IPS-11a (cell line): ENCODE data around the gene KRTAP5-11.
A peak's percentile ranks its signal among the peaks of the same experiment; 100 is the strongest.
"Not testable (repeated sequence)": the region's sequence is repeated elsewhere in the genome, so short reads cannot be mapped to it uniquely, and the experiment has no call there.

ENCODE experiments used
- H3K4me3 ChIP-seq: one replicate; pipeline ENCODE4 v1.5.1; 2013; ENCODE audit warnings: low read depth, low read length, control low read depth

The KRTAP5-11 gene

GRCh38 chr11:71582309-71582895 lies at the start of gene KRTAP5-11:
Gene KRTAP5-11, minus strand, starts transcription at chr11:71582875. Its CDS starts 38 bp downstream, at chr11:71582837.
- no peak within 1 kb of the TSS for H3K4me3 ChIP-seq

GRCh38 chr11:71631551-71631950 lies 48.9 kb upstream of the KRTAP5-11 start:
- not testable (repeated sequence) for H3K4me3 ChIP-seq

GRCh38 chr11:71630071-71630470 lies 47.4 kb upstream of the KRTAP5-11 start:
- H3K4me3 ChIP-seq: not testable (repeated sequence)

- H3K4me3 ChIP-seq: not testable (repeated sequence)
Observed at GRCh38 chr11:71628943-71629342, 46.3 kb upstream of the KRTAP5-11 start.

- not testable (repeated sequence) for H3K4me3 ChIP-seq
Observed at GRCh38 chr11:71623226-71623625, 40.6 kb upstream of the KRTAP5-11 start.

- not testable (repeated sequence) for H3K4me3 ChIP-seq
Observed at GRCh38 chr11:71622561-71622960, 39.9 kb upstream of the KRTAP5-11 start.

GRCh38 chr11:71615003-71615402 lies 32.3 kb upstream of the KRTAP5-11 start:
- H3K4me3 ChIP-seq: not testable (repeated sequence)

- H3K4me3 ChIP-seq: not testable (repeated sequence)
Observed at GRCh38 chr11:71614366-71614917, 31.8 kb upstream of the KRTAP5-11 start.

- not testable (repeated sequence) for H3K4me3 ChIP-seq
Observed at GRCh38 chr11:71613931-71614330, 31.3 kb upstream of the KRTAP5-11 start.

- H3K4me3 ChIP-seq: not testable (repeated sequence)
Observed at GRCh38 chr11:71611218-71611910, 28.7 kb upstream of the KRTAP5-11 start.

- not testable (repeated sequence) for H3K4me3 ChIP-seq
Observed at GRCh38 chr11:71608272-71608671, 25.6 kb upstream of the KRTAP5-11 start.

- H3K4me3 ChIP-seq: peak overlapping the region; percentile 30
Observed at GRCh38 chr11:71607520-71608216, 25.0 kb upstream of the KRTAP5-11 start.

- H3K4me3 ChIP-seq: peak overlapping the region; percentile 30
Observed at GRCh38 chr11:71606853-71607519, 24.3 kb upstream of the KRTAP5-11 start.

GRCh38 chr11:71604798-71605488 lies 22.3 kb upstream of the KRTAP5-11 start:
- not testable (repeated sequence) for H3K4me3 ChIP-seq

GRCh38 chr11:71603221-71603620 lies 20.5 kb upstream of the KRTAP5-11 start:
- not testable (repeated sequence) for H3K4me3 ChIP-seq

- H3K4me3 ChIP-seq: not testable (repeated sequence)
Observed at GRCh38 chr11:71589546-71589920, 6.9 kb upstream of the KRTAP5-11 start.

- not testable (repeated sequence) for H3K4me3 ChIP-seq
Observed at GRCh38 chr11:71588822-71589545, 6.3 kb upstream of the KRTAP5-11 start.

- not testable (repeated sequence) for H3K4me3 ChIP-seq
Observed at GRCh38 chr11:71588314-71588713, 5.6 kb upstream of the KRTAP5-11 start.

GRCh38 chr11:71585673-71586072 lies 3.0 kb upstream of the KRTAP5-11 start:
- H3K4me3 ChIP-seq: not testable (repeated sequence)

GRCh38 chr11:71582969-71583368 lies 294 bp upstream of the KRTAP5-11 start:
- H3K4me3 ChIP-seq: not testable (repeated sequence)
